ENCODE data around the gene PXDN. TPM values are rescaled to one million over a fixed set of nuclear protein-coding genes. Genes with fewer than 3 reads are reported as not detected.

Gene PXDN
- total and polyA plus RNA-seq, 2 of the 4 experiments (the other 2 are of a cell fraction), result 153 to 332 TPM

DNA sequence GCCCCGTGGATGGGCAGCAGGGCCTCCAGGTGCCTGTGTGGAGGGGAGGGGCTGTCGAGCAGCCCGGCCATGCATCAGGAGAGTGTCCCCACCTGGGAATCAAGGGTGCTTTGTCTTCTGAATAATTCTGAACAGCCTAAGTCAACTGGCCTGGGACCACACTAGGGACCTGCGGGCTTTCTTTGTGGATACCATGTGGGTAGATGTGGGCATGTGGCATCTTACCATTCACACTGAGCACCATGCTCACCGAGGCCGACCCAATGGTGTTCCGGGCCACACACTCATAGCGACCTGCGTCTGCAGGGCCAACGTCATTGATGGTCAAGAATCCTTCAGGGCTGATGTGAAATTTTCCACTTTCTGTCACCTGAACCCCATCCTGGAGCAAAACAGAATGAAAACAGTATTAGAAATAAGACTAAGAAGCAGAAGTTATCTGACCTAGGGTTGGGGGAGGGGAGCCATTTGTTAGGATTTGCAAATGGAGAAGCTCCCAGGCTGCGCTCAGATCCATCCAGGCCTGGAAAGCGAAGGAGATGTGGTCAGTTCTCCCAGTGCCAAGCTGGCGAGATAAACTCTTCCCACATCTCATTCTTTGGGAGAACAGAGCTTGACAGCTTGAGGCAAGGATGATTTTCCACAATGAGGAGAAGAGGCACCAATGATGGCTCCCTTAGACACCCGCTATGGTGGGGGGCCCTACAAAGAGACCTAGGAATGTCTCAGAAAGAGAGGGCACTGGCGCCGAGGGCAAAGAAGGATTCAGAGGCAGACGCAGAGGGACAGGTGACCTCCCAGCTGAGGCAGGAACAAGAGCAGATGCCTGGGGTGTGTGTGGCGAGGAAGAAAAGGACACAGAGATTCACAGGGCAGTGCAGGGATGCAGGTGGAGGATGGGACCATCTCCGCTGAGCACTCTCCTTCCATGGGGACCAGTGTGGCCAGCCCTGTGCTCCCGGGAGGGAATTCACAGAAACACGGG is 83.4 kb downstream of the PXDN start:
- H3K27me3 ChIP-seq (ENCODE audit: control insufficient read depth, insufficient read depth, low read length), result no peaks in the 10 kb centered on the region
- no peak overlapping the region for H3K4me2 ChIP-seq (ENCODE audit: low read depth, low read length)
- no peaks in the 10 kb centered on the region for H3K9me3 ChIP-seq (ENCODE audit: control insufficient read depth, insufficient read depth, low read length)
- in situ Hi-C loops (cut with MboI; ENCODE audit: low sequenced_read_pairs), result no loop called here
- peaks cover 36 to 84% of the 10 kb centered on the region in 2 experiments for H3K79me1 ChIP-seq (ENCODE audit: low read depth in 1 of 2, low read length in 2 of 2)
- H3K4me1 ChIP-seq (ENCODE audit: control insufficient read depth, insufficient read depth, low read length), result peaks cover 8% of the 10 kb centered on the region
- ATAC-seq (ENCODE audit: low read depth) (no peak), DNase-seq (no peak)
- no peak overlapping the region for H2BK5ac ChIP-seq (ENCODE audit: low read depth, low read length, poor library complexity, severe bottlenecking)
- H3K4me3 ChIP-seq (ENCODE audit: insufficient read depth, low read depth, low read length), result no peak overlapping the region
- H4K20me1 ChIP-seq (ENCODE audit: insufficient read depth, low read length), result peaks cover 14% of the 10 kb centered on the region
- ChIA-PET CTCF (interaction anchor here (1.0 to 1.2 kb wide), 2 partner anchors 15 to 90 kb away, joined by 3 read pairs; no protein-coding TSS in a partner anchor), POLR2A (ENCODE audit: unreplicated experiment) (no interaction called here)
- H2BK15ac ChIP-seq (ENCODE audit: low read depth, low read length), result no peak overlapping the region
- H4K8ac ChIP-seq (ENCODE audit: low read depth in 2 of 2, low read length in 2 of 2), result no peak overlapping the region; a peak in 1 of 4 replicates
- H3K9ac ChIP-seq (ENCODE audit: low read depth, low read length), result no peak overlapping the region
- H3K9me1 ChIP-seq (ENCODE audit: insufficient read depth, low read length), result peaks cover 4% of the 10 kb centered on the region
- no peak overlapping the region for H2AK5ac ChIP-seq (ENCODE audit: low read depth, low read length)
- no peak for TF ChIP-seq MAZ (IDR thresholded peaks at IDR 0.05; ENCODE audit: borderline replicate concordance, low read depth, low read length)
- no peak for TF ChIP-seq MAFK (IDR thresholded peaks at IDR 0.05; ENCODE audit: low read depth, low read length)
- no peak for TF ChIP-seq SMC3 (IDR thresholded peaks at IDR 0.05; ENCODE audit: low read depth, low read length)
- TF ChIP-seq RFX5 (IDR thresholded peaks at IDR 0.05; ENCODE audit: low read depth, low read length), result no peak
- TF ChIP-seq, protein P1, sequence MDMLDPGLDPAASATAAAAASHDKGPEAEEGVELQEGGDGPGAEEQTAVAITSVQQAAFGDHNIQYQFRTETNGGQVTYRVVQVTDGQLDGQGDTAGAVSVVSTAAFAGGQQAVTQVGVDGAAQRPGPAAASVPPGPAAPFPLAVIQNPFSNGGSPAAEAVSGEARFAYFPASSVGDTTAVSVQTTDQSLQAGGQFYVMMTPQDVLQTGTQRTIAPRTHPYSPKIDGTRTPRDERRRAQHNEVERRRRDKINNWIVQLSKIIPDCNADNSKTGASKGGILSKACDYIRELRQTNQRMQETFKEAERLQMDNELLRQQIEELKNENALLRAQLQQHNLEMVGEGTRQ (IDR thresholded peaks at IDR 0.05; ENCODE audit: low read depth, low read length), result no peak
- no peak for TF ChIP-seq MXI1 (IDR thresholded peaks at IDR 0.05; ENCODE audit: borderline replicate concordance, low read depth, low read length)
- TF ChIP-seq CHD1 (IDR thresholded peaks at IDR 0.05; ENCODE audit: low read depth, low read length), result no peak
- TF ChIP-seq FOS (IDR thresholded peaks at IDR 0.05; ENCODE audit: low read depth, low read length), result no peak
- TF ChIP-seq NFE2L2 (IDR thresholded peaks at IDR 0.05; ENCODE audit: low read depth, low read length), result no peak
- no peak for TF ChIP-seq POLR2A (IDR thresholded peaks at IDR 0.05; ENCODE audit: low read depth, low read length)
- H3K27ac ChIP-seq (ENCODE audit: insufficient read depth, low read length), result no peak overlapping the region
- no peak overlapping the region for H4K5ac ChIP-seq (ENCODE audit: low read depth, low read length)
- peaks cover 72% of the 10 kb centered on the region for H3K36me3 ChIP-seq (ENCODE audit: control insufficient read depth, insufficient read depth, low read length)
- H3K4ac ChIP-seq (ENCODE audit: low read depth, low read length), result no peak overlapping the region
- H3K18ac ChIP-seq (ENCODE audit: low read depth, low read length), result no peak overlapping the region
- H2AK9ac ChIP-seq (replicated peaks; ENCODE audit: low read depth, low read length, poor library complexity), result no peak overlapping the region
- H2BK20ac ChIP-seq (ENCODE audit: low read depth, low read length), result no peak overlapping the region
- no peak overlapping the region for H3K23ac ChIP-seq (ENCODE audit: low read depth, low read length)
- H2AFZ ChIP-seq (replicated peaks; ENCODE audit: low read length, poor library complexity), result no peak overlapping the region
- H4K91ac ChIP-seq (ENCODE audit: insufficient read depth, low read depth, low read length), result no peak overlapping the region
- no peak overlapping the region for H3K56ac ChIP-seq (ENCODE audit: extremely low read depth, insufficient read depth, low read length)
- BruUV-seq (replicated peaks), result no TSS peak
- no peak overlapping the region for H2BK120ac ChIP-seq (ENCODE audit: low read depth, low read length)
- H3K14ac ChIP-seq (replicated peaks; ENCODE audit: low read depth, low read length), result no peak overlapping the region
- intact Hi-C loops (cut with micrococcal nuclease), result no loop called here
- 97% methylated on average over 4 of the region's 21 CpGs; no CpG with 5 or more reads in 1 of the 2 experiments for WGBS, 2 experiments (ENCODE audit: extremely low coverage in 2 of 2, insufficient read length in 1 of 2)
- dilution Hi-C loops (cut with HindIII; ENCODE audit: low sequenced_read_pairs, unreplicated experiment), result no loop called here
